ENCODE data around the gene FETUB. TPM values are rescaled to one million over a fixed set of nuclear protein-coding genes. Genes with fewer than 3 reads are reported as not detected.

Gene FETUB
- total RNA-seq, 4 donors from 2014 or later: not detected

GRCh38 chr3:186599142-186599784 lies 40.9 kb upstream of the FETUB start:
- WGBS, 2 donors: 78 to 80% methylated on average over 12 of the region's 12 CpGs
- H3K9me3 ChIP-seq: no peaks in the 10 kb centered on the region
- H3K27me3 ChIP-seq: no peaks in the 10 kb centered on the region
- no peak for DNase-seq
- peaks cover 0 to 3% of the 10 kb centered on the region in 2 donors for H3K4me1 ChIP-seq
- TF ChIP-seq CTCF (IDR thresholded peaks at IDR 0.05): no peak
- TF ChIP-seq POLR2A (IDR thresholded peaks at IDR 0.05): no peak
- H3K36me3 ChIP-seq: no peaks in the 10 kb centered on the region
- no peak overlapping the region for H3K27ac ChIP-seq
- intact Hi-C loops (cut with DNase I): no loop called here
- no peak overlapping the region for H3K4me3 ChIP-seq (replicated peaks in 1 of 3)

DNA sequence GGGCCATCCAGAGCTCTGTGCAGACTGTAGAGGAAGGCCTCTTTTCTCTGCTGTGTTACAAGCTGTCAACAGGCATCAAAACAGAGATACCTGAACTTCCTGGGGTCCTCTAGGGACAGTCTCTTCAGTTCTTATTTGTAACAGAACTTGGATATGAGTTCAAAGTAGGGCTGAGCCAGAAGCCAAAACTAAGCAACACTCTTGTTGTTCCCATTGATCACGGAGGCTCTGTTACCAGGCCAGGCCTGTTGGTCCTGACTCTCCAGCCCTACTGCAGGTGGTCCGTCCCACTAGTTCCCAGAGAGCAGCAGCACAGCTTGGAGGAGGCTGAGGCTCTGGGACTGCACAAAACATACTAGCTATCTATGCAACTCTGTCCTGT lies 40.4 kb upstream of the FETUB start:
- WGBS, 2 donors: 82 to 94% methylated on average over 2 of the region's 2 CpGs
- no peak overlapping the region for H3K4me3 ChIP-seq (replicated peaks in 1 of 3)
- no peaks in the 10 kb centered on the region for H3K9me3 ChIP-seq
- TF ChIP-seq CTCF (IDR thresholded peaks at IDR 0.05) (no peak), POLR2A (IDR thresholded peaks at IDR 0.05) (no peak)
- DNase-seq: no peak
- no peaks in the 10 kb centered on the region for H3K27me3 ChIP-seq
- peaks cover 0 to 3% of the 10 kb centered on the region in 2 donors for H3K4me1 ChIP-seq
- intact Hi-C loops (cut with DNase I): no loop called here
- no peak overlapping the region for H3K27ac ChIP-seq
- H3K36me3 ChIP-seq: no peaks in the 10 kb centered on the region

GRCh38 chr3:186600896-186601295 lies 39.3 kb upstream of the FETUB start:
- Histone ChIP-seq H3K27me3 (no peaks in the 10 kb centered on the region), H3K9me3 (no peaks in the 10 kb centered on the region), H3K4me3 (replicated peaks in 1 of 3) (no peak overlapping the region), H3K4me1 (peaks cover 0 to 3% of the 10 kb centered on the region in 2 donors), H3K27ac (no peak overlapping the region), H3K36me3 (no peaks in the 10 kb centered on the region)
- 62 to 63% methylated on average over 3 of the region's 3 CpGs for WGBS, 2 donors
- TF ChIP-seq POLR2A (IDR thresholded peaks at IDR 0.05) (no peak), CTCF (IDR thresholded peaks at IDR 0.05) (no peak)
- no peak for DNase-seq
- intact Hi-C loops (cut with DNase I): no loop called here

- intact Hi-C loops (cut with DNase I): no loop called here
These were observed 37.0 kb upstream of the FETUB start for GRCh38 chr3:186603159-186603558.

More at GRCh38 chr3:186603159-186603558, 37.0 kb upstream of the FETUB start:
- 85 to 90% methylated on average over 7 of the region's 7 CpGs for WGBS, 2 donors
- DNase-seq: no peak
- TF ChIP-seq CTCF (IDR thresholded peaks at IDR 0.05): no peak
- TF ChIP-seq POLR2A (IDR thresholded peaks at IDR 0.05): no peak
- no peaks in the 10 kb centered on the region for H3K9me3 ChIP-seq
- no peaks in the 10 kb centered on the region for H3K36me3 ChIP-seq
- no peaks in the 10 kb centered on the region for H3K27me3 ChIP-seq
- H3K4me3 ChIP-seq (replicated peaks in 1 of 3): no peak overlapping the region
- H3K27ac ChIP-seq: no peak overlapping the region
- H3K4me1 ChIP-seq: peaks cover 0 to under 1% of the 10 kb centered on the region in 2 donors

Measured in thyroid gland (tissue), 4 donors.